HUES48 (cell line): ENCODE results near the gene CFD.

Experiments
- H3K27ac ChIP-seq: one replicate; pipeline ENCODE4 v1.7.0; 2013; ENCODE audit warnings: low read depth, low read length, inconsistent platforms
- H3K27me3 ChIP-seq: 2 replicates; pipeline ENCODE4 v1.6.1; 2013; ENCODE audit warnings: mild to moderate bottlenecking, low read length; ENCODE audit not compliant: control insufficient read depth, insufficient read depth
- H3K36me3 ChIP-seq: 2 replicates; pipeline ENCODE4 v1.6.1; 2013; ENCODE audit warnings: low read length; ENCODE audit not compliant: control insufficient read depth, insufficient read depth
- H3K4me1 ChIP-seq: 2 replicates; pipeline ENCODE4 v1.6.1; 2013; ENCODE audit warnings: mild to moderate bottlenecking, low read length; ENCODE audit not compliant: control insufficient read depth, insufficient read depth
- H3K4me3 ChIP-seq: 2 replicates; pipeline ENCODE4 v1.5.1; 2013; ENCODE audit warnings: mild to moderate bottlenecking, low read depth, low read length
- H3K9ac ChIP-seq: 2 replicates; pipeline ENCODE4 v1.6.1; 2013; ENCODE audit warnings: mild to moderate bottlenecking, low read depth, low read length, moderate library complexity
- H3K9me3 ChIP-seq: 2 replicates; pipeline ENCODE4 v1.6.1; 2013; ENCODE audit warnings: low read length; ENCODE audit not compliant: control insufficient read depth, insufficient read depth

Gene CFD

GRCh38 chr19:868458-869244, 9.2 kb downstream of the CFD start:
- Histone ChIP-seq H3K27ac (no peak overlapping the region), H3K27me3 (no peaks in the 10 kb centered on the region), H3K4me1 (peaks cover 9% of the 10 kb centered on the region), H3K4me3 (no peak overlapping the region), H3K36me3 (peaks cover 24% of the 10 kb centered on the region), H3K9me3 (no peaks in the 10 kb centered on the region), H3K9ac (no peak overlapping the region)

GRCh38 chr19:869245-870177, 10.0 kb downstream of the CFD start:
- H3K4me1 ChIP-seq, result peaks cover 9% of the 10 kb centered on the region
- H3K27ac ChIP-seq, result no peak overlapping the region
- H3K27me3 ChIP-seq, result no peaks in the 10 kb centered on the region
- H3K36me3 ChIP-seq, result peaks cover 28% of the 10 kb centered on the region
- no peak overlapping the region for H3K9ac ChIP-seq
- H3K9me3 ChIP-seq, result no peaks in the 10 kb centered on the region
- H3K4me3 ChIP-seq, result no peak overlapping the region

GRCh38 chr19:870314-870713, 10.8 kb downstream of the CFD start:
- peaks cover 9% of the 10 kb centered on the region for H3K4me1 ChIP-seq
- H3K9me3 ChIP-seq, result no peaks in the 10 kb centered on the region
- H3K9ac ChIP-seq, result no peak overlapping the region
- no peak overlapping the region for H3K4me3 ChIP-seq
- no peaks in the 10 kb centered on the region for H3K27me3 ChIP-seq
- H3K36me3 ChIP-seq, result peaks cover 33% of the 10 kb centered on the region
- H3K27ac ChIP-seq, result no peak overlapping the region

GRCh38 chr19:870963-871401, 11.5 kb downstream of the CFD start:
- no peaks in the 10 kb centered on the region for H3K27me3 ChIP-seq
- no peak overlapping the region for H3K9ac ChIP-seq
- no peaks in the 10 kb centered on the region for H3K9me3 ChIP-seq
- peaks cover 39% of the 10 kb centered on the region for H3K36me3 ChIP-seq
- H3K27ac ChIP-seq, result no peak overlapping the region
- H3K4me1 ChIP-seq, result peaks cover 9% of the 10 kb centered on the region
- no peak overlapping the region for H3K4me3 ChIP-seq

- Histone ChIP-seq H3K4me3 (no peak overlapping the region), H3K4me1 (peaks cover 9% of the 10 kb centered on the region), H3K27me3 (no peaks in the 10 kb centered on the region), H3K36me3 (peaks cover 45% of the 10 kb centered on the region), H3K27ac (peak overlapping the region; percentile 61), H3K9ac (no peak overlapping the region), H3K9me3 (no peaks in the 10 kb centered on the region)
Observed at GRCh38 chr19:871446-872265, 12.2 kb downstream of the CFD start.

- Histone ChIP-seq H3K4me3 (no peak overlapping the region), H3K9ac (no peak overlapping the region), H3K4me1 (peaks cover 3% of the 10 kb centered on the region), H3K27ac (peak overlapping the region; percentile 61), H3K9me3 (no peaks in the 10 kb centered on the region), H3K36me3 (peaks cover 51% of the 10 kb centered on the region), H3K27me3 (no peaks in the 10 kb centered on the region)
Observed at GRCh38 chr19:872266-872951, 12.9 kb downstream of the CFD start.

- H3K27ac ChIP-seq, result no peak overlapping the region
- H3K36me3 ChIP-seq, result peaks cover 46% of the 10 kb centered on the region
Observed at GRCh38 chr19:873084-873483, 13.6 kb downstream of the CFD start.

GRCh38 chr19:873561-874041, 14.1 kb downstream of the CFD start:
- Histone ChIP-seq H3K9me3 (no peaks in the 10 kb centered on the region), H3K36me3 (peaks cover 40% of the 10 kb centered on the region), H3K27me3 (no peaks in the 10 kb centered on the region), H3K9ac (no peak overlapping the region), H3K4me1 (no peaks in the 10 kb centered on the region), H3K27ac (no peak overlapping the region), H3K4me3 (no peak overlapping the region)

More at GRCh38 chr19:873084-873483, 13.6 kb downstream of the CFD start:
- Histone ChIP-seq H3K9me3 (no peaks in the 10 kb centered on the region), H3K9ac (no peak overlapping the region), H3K4me3 (no peak overlapping the region), H3K4me1 (no peaks in the 10 kb centered on the region), H3K27me3 (no peaks in the 10 kb centered on the region)

GRCh38 chr19:875265-875879, 15.9 kb downstream of the CFD start:
- Histone ChIP-seq H3K36me3 (peaks cover 29% of the 10 kb centered on the region), H3K9me3 (no peaks in the 10 kb centered on the region), H3K27ac (no peak overlapping the region), H3K4me3 (no peak overlapping the region), H3K9ac (no peak overlapping the region), H3K27me3 (no peaks in the 10 kb centered on the region), H3K4me1 (no peaks in the 10 kb centered on the region)

- H3K9me3 ChIP-seq, result no peaks in the 10 kb centered on the region
- no peaks in the 10 kb centered on the region for H3K4me1 ChIP-seq
- no peak overlapping the region for H3K4me3 ChIP-seq
- no peak overlapping the region for H3K27ac ChIP-seq
- H3K27me3 ChIP-seq, result no peaks in the 10 kb centered on the region
- peaks cover 30% of the 10 kb centered on the region for H3K36me3 ChIP-seq
- H3K9ac ChIP-seq, result no peak overlapping the region
Observed at GRCh38 chr19:876089-876488, 16.6 kb downstream of the CFD start.
